GM19452 (cell line): ENCODE results near the gene SLC22A15.
"Not testable (repeated sequence)": the region's sequence is repeated elsewhere in the genome, so short reads cannot be mapped to it uniquely, and the experiment has no call there.

Experiments
- ATAC-seq: cut with Tn5 transposase; IDR thresholded peaks from one replicate; pipeline ENCODE4 v1.9.1; 2021; ENCODE audit not compliant: unreplicated experiment

Gene SLC22A15

DNA sequence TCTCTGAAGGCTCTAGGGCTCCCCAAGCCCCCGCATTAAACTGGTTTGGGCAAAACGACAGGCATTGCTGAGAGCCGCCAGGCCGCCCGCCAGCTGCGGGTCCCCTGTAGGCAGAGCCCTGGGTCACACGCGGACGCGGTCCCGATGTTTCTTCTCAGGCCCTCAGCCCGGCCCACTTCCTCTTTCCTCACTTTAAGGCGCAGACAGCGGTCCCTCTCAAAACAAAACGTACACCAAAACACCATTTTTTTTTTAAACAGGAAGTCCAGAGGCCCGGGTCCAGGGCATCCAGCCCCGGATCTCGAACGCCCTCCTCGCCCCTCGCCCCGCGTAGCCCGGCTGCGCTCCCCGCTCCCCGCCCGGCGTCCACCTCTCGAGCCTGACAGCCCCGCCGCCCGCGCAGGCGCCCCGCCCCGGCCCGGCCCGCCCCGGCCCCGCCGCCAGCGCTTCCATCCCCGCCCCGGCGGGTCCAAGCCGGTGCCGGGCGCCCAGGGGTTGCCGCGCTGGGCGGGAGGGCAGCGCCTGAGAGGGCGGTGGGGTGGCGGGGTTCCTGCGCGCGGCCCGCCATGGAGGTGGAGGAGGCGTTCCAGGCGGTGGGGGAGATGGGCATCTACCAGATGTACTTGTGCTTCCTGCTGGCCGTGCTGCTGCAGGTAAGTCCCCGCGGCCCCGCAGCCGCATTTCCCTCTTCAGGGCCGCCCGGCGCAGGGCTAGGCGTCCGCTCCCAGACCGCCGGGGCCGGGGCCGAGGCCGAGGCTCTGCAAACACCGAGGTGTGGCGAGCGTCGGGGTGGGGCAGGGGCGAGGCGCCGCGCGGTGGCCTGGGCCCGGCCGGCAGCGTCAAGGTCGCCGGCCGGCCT, at the start of gene SLC22A15:
TSS of gene SLC22A15 (plus strand) at position 452 of the 859 bp plus-strand sequence. CDS start at position 567, 115 bp downstream.
- ATAC-seq, result peak; percentile 89

DNA sequence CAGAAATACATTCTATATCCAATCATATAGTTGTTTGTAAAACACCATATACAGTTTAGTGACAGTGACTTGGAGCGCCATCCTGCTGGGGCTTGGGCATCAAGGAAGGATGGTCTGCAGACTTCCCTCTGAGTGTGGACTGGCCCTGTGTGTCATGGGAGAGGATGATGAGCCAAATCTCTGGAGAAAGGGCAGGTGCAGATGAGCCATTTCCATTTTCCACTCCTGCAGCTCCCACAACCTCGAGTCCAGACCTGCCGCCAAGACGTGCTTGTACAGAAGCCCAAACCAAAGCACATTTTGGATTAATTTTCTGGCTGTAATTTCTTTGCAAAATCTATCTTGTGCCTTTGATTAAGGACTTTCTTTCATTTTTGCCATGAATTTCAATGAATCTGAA, 48.3 kb upstream of the SLC22A15 start:
- ATAC-seq, result no peak

DNA sequence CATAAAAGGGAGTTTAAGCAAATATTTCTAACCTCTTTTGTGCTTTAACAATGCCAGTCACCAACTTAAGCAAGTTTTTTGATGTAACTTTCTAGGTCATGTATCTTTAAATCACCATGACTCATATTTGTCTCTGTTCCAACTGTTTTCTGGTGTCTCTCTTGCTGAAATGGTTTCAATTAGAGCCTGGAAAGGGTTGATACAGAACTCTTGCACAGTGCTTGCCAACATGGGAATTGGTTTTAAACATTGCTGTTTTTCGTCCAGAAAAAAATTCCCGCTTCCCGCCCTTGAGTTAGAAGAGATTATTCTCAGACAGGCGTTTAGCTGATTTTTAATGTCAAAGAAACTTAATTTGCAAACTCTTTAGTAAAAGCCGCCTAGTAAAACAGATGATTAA, 46.4 kb upstream of the SLC22A15 start:
- no peak for ATAC-seq

DNA sequence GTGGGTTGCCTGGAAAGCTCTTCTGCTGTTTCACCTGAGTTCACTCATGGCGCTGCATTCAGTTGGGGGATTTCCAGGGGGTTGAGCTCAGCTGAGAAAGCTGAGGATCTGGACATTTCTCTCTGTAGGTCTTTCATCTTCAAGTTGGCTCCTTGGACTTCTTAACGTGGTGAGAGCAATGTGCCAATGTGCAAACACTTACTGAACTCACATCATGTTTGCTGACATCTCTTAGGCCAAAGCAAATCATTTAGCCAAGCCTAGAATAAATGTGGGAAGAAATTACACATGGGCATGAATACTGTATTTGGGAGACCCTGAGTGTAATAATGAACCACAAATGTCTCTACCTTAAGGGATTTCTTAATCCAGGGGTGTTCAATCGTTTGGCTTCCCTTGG, 42.7 kb upstream of the SLC22A15 start:
- no peak for ATAC-seq

DNA sequence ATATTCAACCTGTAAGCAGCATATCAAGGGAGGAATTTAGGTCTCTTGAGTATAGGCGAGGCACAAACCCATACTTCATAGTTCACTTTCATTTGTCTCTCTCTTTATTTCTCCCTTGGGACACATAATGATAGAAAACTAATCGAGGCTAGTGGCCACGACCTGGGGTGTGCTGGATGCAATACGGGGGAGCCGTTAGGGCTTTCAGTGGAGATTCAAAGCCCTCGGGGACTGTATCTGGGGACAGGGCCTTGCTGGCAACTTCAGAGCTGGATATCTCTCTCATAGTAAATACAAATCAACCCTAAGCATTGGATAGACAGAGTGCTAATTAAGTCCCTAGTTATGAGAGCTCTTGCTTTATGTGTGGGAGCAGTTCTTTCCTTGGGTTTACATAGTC, 36.9 kb upstream of the SLC22A15 start:
- ATAC-seq, result no peak

DNA sequence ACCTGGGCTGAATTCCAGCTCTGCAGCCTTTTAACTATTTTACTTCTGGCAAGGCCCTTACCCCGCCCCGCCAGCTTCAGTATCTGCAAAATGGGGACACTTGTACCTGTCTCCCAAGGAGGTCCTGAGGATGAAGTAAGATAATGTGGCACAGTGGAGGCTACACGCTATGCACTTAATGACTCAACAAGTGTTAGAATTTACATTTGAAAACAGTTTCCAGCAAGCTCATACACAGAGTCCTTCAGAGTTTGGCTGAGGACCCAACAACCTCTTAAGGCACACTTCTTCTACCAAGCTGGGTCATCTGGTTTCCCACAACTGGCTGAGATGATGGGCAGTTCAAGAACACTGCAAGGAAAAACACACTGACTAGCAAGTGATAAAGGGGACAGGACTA, 30.2 kb upstream of the SLC22A15 start:
- no peak for ATAC-seq

DNA sequence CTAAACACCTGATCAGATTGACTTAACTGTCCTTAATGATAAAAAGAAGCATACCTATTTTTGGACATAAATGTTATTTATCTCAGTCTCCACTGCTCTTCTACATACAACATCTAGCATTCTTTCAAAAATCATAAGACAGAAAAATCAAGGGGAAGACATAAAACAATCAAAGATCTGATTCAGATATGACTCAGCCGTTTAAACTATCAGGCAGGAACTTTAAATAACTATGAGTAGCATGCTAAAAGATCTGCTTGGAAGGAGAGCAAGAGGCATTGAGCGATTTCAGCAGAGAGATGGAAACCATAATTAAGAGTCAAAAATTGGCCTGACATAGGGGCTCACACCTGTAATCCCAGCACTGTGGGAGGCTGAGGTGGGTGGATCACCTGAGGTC, 27.2 kb upstream of the SLC22A15 start:
- ATAC-seq, result no peak

DNA sequence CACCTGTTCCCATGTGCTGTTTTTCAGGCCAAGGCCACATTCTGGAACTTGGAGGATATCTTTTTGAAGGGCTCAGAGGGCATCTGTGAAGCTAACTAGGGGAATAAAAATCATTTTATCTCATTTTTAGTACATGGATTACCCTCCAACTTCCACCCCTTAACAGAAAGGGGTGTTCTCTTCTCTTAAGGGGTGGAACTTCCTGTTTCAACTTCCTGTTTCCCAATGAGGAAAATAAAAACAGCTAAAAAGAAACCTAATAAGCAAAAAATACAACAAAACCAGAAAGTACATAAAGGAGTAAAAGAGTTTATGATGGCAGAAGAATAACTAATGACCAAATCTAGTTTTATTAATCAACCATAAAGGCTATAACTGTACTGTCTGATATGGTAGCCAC, 24.8 kb upstream of the SLC22A15 start:
- no peak for ATAC-seq

DNA sequence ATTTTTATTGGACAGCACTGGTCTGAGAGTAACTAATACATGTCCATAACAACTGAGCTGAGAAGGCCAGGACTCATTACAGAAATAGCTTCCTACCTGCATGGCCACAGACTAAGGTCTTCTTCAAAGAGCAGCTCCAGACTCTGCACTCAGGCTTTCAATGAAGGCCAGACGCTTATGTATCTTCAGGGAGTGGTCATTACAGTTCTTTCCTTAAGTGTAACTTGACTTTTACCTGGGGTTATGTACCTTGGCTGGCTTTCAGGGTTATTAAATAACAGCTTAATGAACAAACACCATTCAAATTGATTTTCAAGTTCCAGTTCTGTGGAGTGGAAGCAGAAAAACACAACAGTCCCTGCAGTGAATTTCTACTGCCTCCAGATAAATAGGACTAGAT, 23.8 kb upstream of the SLC22A15 start:
- ATAC-seq, result no peak

DNA sequence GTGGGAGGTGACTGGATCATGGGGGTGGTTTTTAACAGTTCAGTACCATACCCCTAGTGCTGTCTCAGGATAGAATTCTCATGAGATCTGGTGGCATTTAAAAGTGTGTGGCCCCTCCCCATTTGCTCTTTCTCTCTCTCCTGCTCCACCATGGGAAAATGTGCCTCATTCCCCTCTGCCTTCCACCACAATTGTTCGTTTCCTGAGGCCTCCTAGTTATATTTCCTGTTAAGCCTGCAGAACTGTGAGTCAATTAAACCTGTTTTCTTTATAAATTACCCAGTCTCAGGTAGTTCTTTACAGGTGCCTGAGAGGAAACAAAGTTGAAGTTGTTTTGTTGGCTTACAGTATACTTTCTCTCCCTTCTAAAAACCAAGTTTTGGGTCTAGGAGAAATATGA, 23.1 kb upstream of the SLC22A15 start:
- ATAC-seq, result no peak

DNA sequence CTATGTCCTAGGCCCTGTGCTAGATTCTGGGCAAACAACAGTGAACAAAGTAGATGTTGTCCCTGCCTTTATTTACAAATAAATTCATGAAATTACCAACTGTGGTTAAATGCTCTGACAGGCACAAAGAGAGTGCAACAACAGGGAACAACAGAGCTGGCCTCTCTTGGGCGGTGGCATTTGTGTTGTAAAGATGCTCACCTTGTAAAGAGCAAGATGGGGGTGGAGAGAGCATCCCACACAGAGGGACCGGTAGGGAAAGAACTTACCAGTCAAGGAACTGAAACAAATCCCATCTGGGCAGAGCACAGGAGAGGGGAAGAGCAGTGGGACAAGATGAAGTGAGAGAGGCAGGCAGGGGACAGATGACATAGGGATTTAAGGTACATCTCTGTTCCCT, 21.6 kb upstream of the SLC22A15 start:
- ATAC-seq, result no peak

DNA sequence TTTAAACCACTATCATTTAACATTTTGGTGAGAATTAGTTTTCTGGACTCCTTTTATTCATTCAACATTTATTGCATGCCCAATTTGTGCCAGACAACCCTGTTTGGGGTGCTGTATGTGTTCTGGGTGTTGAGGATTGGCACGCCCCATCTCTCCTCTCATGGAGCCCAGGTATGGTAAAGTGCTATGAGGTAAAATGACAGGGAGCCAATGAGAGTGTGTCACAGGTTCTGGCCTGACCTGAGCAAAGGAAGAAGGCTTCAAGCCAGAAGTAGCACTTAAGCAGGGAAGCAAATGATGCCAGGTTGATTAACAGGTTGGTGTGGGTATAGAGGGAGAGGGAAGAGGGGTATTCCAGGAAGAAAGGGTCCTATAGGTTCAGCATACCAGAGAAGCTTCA, 21.1 kb upstream of the SLC22A15 start:
- no peak for ATAC-seq

DNA sequence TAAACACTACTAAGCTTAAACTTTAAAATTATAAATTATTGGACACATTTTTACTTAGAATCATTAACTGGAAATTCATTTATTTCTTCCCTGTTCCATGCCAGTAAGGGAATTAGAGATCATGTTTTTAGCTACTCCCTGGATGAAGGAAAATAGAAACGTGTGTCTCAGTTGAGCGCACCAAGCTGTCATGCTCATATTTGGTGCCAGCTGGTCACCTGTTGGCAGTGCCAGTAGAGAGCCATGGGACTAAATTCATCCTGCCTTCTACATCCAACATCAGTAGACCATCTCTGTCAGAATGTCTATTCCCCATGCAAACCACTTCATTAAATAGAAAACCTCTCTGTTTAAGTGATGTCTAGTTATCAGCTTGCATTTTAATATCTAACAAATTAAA, 17.4 kb upstream of the SLC22A15 start:
- no peak for ATAC-seq

DNA sequence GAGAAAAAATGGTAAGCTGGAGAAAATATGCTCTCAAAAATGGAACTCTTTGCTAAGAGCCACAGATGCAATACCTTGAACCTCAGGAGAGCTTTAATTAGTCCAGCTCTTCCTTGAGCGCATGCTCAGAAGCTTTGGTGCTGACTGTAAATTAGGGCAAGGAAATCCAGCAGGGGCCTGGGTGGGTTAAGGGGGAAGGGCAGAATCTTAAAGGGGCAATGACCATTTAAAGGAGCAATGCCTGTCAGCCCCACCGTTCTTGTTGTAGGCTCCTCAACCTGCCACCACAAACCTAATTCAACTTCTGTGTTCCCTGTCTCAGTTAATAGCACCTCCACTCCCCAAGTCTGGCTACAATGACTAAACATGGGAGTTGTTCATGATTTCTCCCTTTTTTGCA, 6.8 kb upstream of the SLC22A15 start:
- ATAC-seq, result no peak

DNA sequence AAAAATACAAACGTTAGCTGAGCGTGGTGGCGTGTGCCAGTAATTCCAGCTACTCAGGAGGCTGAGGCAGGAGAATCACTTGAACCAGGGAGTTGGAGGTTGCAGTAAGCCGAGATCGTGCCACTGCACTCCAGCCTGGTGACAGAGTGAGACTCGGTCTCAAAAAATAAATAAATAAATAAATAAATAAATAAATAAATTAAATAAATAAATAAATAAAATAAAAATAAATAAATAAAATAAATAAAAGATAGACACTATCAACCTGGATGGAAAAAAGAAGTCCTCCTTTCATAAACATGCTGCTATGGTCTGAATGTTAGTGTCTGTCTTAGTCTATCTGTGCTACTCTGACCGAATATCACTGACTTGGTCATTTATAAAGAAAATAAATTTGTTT, 4.5 kb upstream of the SLC22A15 start:
- not testable (repeated sequence) for ATAC-seq

DNA sequence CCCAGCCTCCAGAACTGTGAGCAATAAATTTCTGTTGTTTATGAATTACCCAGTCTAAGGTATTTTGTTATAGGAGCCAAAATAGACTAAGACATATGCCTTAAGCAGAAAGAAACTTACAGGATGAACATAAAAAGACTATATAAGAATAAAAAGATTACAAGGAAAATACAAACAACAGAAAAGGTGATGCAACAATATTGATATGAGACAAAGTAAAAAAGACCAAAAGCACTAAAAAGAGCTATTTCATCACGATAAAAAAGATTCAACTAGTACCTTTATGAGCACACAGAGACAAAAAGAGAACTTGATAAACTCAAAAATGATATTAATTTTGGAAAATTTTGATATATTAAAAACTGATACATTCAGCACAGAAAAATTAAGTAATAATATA, 3.2 kb upstream of the SLC22A15 start:
- ATAC-seq, result no peak

DNA sequence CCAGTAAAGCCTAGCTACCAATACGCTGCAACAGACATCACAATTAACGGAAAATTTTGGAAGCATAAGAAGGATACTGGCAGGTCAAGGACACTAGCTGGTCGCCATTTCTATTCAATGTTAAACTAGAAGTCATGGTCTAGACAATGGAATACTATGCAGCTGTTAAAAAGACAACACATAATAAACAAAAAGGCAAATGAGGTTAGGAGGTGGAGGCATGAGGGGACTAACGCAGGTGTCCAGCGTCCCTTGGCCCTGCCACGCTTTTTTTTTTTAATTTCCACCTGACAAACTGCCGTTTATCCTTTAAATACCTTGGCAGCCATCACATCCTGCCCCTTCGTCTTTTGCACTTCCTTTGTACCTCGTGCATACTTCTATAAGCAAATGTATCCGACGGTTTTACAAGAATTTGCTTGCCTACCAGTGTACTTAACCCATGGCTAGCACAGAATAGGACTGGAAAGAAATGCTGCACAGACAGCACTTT, 698 bp upstream of the SLC22A15 start:
- ATAC-seq, result no peak

DNA sequence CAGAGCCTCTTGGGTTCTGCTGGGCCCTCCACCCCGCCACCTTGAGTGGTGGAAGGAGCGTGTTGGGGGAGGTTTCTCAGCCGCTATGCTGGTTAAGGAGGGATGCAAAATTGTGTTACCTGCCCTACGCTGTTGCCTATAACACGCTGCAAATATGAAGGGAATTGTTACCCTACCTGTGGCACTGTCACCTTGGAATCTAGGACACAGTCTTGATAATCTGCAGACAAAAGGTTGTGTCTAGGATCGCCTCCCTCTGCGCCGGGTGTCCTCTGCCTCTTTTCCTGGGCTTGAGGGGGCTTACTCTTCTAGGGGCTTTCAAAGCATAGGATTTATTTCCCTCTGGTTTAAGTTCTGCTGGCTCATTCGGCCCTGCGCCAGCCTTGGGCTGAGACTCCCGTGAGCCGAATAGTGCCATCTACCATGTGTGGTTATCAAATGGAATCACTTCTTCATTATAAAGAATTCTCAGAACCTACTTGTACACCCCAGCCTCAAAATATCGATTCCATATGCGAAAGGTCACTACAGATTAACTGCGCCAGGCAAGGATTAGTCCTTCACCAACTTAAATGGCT, 697 bp downstream of the SLC22A15 start:
- ATAC-seq, result no peak

DNA sequence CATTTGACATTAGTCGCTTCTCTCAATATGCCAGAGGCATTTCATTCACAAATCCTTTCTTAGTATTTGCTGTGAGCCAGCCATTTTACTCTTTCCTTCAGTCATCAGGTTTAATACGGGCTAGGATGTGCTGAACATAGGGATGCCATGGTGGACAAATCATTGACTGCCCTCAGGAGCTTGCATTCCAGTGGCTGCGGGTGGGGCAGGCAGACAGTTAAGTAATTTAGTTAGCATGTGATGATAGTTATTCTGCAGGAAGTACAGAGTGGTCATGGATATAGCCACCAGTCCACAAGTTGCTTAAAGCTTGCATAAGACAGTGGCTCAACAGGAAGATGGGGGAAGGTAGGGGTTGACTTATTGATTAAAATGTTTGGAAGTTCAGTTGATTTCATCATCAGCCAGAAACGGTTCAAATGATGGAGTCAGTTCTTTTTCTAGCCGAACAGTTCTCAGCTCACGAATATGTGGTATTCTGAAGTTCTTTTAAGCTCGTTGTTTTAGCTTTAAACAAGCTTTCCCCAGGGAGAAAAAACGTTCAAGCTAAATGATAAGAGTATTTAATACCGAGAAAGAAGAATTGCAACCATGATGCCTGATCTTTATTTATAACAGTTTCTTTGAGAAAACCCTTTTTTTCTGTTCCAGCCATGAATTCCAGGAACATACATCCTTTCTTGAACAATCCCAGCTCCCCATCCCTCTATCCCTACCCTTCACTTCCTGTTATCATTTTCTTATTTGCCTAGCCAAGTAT, 1.4 kb downstream of the SLC22A15 start:
- no peak for ATAC-seq

DNA sequence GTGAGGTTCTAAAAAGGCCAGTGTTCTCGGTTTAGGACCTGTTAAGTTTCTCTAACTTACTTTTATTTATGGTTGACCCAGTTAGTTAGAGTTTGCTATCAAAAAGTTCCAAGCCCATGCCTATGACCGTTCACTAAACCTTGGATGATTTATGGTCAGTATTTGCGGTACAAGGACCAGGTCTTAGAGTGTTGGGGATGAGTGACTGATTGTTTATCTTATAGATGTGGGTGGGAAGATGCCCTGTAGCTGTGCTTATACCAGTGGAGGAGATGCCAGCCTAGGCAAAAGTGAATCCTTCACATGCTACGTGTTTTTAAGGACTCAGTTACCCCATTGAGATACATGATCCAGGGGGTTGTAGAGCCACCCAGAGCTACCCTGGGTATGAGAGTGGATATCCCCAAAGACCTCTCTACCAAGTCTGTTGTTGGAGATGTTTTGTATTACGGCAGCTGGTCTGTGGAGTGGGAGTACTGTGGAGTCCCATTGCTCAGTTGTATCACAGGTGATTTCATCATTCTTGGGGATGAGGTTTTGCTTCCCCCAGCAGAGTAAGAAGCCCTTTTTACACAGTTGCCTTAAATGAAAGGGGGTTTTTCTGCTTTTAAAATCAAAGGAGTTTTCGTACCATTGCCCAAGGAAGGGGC, 2.1 kb downstream of the SLC22A15 start:
- ATAC-seq, result no peak

DNA sequence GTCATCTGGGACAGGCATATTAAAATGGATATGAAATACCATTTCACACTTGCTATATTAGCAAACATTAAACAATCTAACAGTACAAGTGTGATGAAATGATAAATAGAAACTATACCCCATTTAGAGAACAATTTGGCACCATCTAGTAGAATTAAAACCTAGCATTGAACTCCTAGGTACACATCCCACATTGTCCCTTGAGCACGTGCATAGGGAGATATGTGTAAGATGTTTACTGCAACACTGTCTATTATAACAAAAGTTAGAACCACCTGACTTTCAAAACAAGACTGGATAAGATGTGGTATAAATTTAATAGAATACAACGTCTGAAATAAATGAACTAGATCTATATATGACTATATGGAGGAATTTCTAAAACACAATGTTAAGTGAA, 3.8 kb downstream of the SLC22A15 start:
- ATAC-seq, result no peak
